Fibroblast of pulmonary artery (primary cell): ENCODE results near the gene CALML3.

ENCODE experiments used
- DNase-seq: peaks from one replicate; pipeline ENCODE4 v3.0.0-alpha.2; 2010; ENCODE audit warnings: low read depth
- H3K4me3 ChIP-seq: replicated peaks from 2 replicates; pipeline ENCODE4 v1.5.1; 2011; ENCODE audit warnings: low read depth, mild to moderate bottlenecking, control low read depth, low read length, moderate library complexity
- CTCF ChIP-seq: IDR thresholded peaks from 2 replicates; pipeline ENCODE4 v1.5.1; 2011; ENCODE audit warnings: mild to moderate bottlenecking, control low read depth, low read length, inconsistent platforms; ENCODE audit errors: missing control alignments

CALML3 gene

GRCh38 chr10:5549462-5550249 is 24.9 kb downstream of the CALML3 start:
- no peak overlapping the region for H3K4me3 ChIP-seq
- no peak for TF ChIP-seq CTCF
- no peak for DNase-seq

- H3K4me3 ChIP-seq, result no peak overlapping the region
- no peak for DNase-seq
- no peak for TF ChIP-seq CTCF
Measured at GRCh38 chr10:5550250-5550545, 25.4 kb downstream of the CALML3 start.

GRCh38 chr10:5550621-5551530 is 26.1 kb downstream of the CALML3 start:
- TF ChIP-seq CTCF, result no peak
- DNase-seq, result no peak
- no peak overlapping the region for H3K4me3 ChIP-seq

GRCh38 chr10:5551531-5552375 is 27.0 kb downstream of the CALML3 start:
- no peak overlapping the region for H3K4me3 ChIP-seq
- no peak for TF ChIP-seq CTCF
- no peak for DNase-seq

GRCh38 chr10:5552376-5553321 is 27.9 kb downstream of the CALML3 start:
- no peak overlapping the region for H3K4me3 ChIP-seq
- DNase-seq, result no peak
- TF ChIP-seq CTCF, result no peak
